GM18520 (cell line): Measurements from ENCODE around the gene GIGYF2.

ENCODE experiments used
- ATAC-seq: cut with Tn5 transposase; IDR thresholded peaks from one replicate; pipeline ENCODE4 v1.9.1; 2021; ENCODE audit not compliant: unreplicated experiment

GIGYF2 gene

GRCh38 chr2:232876978-232877441, 179.9 kb downstream of the GIGYF2 start:
- ATAC-seq = no peak

- no peak for ATAC-seq
Observed at GRCh38 chr2:232877940-232878511, 180.9 kb downstream of the GIGYF2 start.

GRCh38 chr2:232878855-232879617, 181.9 kb downstream of the GIGYF2 start:
- ATAC-seq = no peak

- no peak for ATAC-seq
Observed at GRCh38 chr2:232879618-232880494, 182.7 kb downstream of the GIGYF2 start.

GRCh38 chr2:232880764-232881351, 183.7 kb downstream of the GIGYF2 start:
- no peak for ATAC-seq

- ATAC-seq = no peak
Observed at GRCh38 chr2:232882085-232882484, 185.0 kb downstream of the GIGYF2 start.

GRCh38 chr2:232882505-232883115, 185.5 kb downstream of the GIGYF2 start:
- no peak for ATAC-seq

GRCh38 chr2:232883116-232883721, 186.1 kb downstream of the GIGYF2 start:
- ATAC-seq = no peak

GRCh38 chr2:232884001-232884421, 186.9 kb downstream of the GIGYF2 start:
- no peak for ATAC-seq

- no peak for ATAC-seq
Observed at GRCh38 chr2:232884549-232885263, 187.6 kb downstream of the GIGYF2 start.

- ATAC-seq = no peak
Observed at GRCh38 chr2:232885264-232885961, 188.3 kb downstream of the GIGYF2 start.

- no peak for ATAC-seq
Observed at GRCh38 chr2:232886176-232886575, 189.0 kb downstream of the GIGYF2 start.

- ATAC-seq = no peak
Observed at GRCh38 chr2:232886632-232887031, 189.5 kb downstream of the GIGYF2 start.

- no peak for ATAC-seq
Observed at GRCh38 chr2:232887171-232887850, 190.2 kb downstream of the GIGYF2 start.

GRCh38 chr2:232888099-232888836, 191.1 kb downstream of the GIGYF2 start:
- ATAC-seq = no peak

GRCh38 chr2:232888839-232889529, 191.9 kb downstream of the GIGYF2 start:
- no peak for ATAC-seq

- no peak for ATAC-seq
Observed at GRCh38 chr2:232889876-232890401, 192.8 kb downstream of the GIGYF2 start.
